PFSK-1 (cell line): Measurements from ENCODE around the gene INTS11.

ENCODE experiments used
- FOXP2 ChIP-seq: optimal IDR thresholded peaks from 2 replicates; pipeline ENCODE3; 2011; ENCODE audit warnings: borderline replicate concordance, control low read depth, inconsistent platforms; ENCODE audit not compliant: insufficient read depth; ENCODE audit errors: extremely low read length, extremely low read depth
- POLR2AphosphoS5 ChIP-seq: IDR thresholded peaks from 2 replicates; pipeline ENCODE4 v1.6.1; 2012; ENCODE audit warnings: low read depth, mild to moderate bottlenecking, control low read depth, low read length, moderate library complexity
- SIN3A ChIP-seq: IDR thresholded peaks from 2 replicates; pipeline ENCODE4 v1.6.1; 2012; ENCODE audit warnings: mild to moderate bottlenecking, low read length, moderate library complexity, borderline replicate concordance; ENCODE audit not compliant: insufficient read depth
- TAF1 ChIP-seq: IDR thresholded peaks from 2 replicates; pipeline ENCODE4 v1.6.1; 2012; ENCODE audit warnings: low read length, control low read depth, borderline replicate concordance; ENCODE audit not compliant: insufficient read depth
- TF ChIP-seq, protein P1 (sequence below), 2 experiments: IDR thresholded peaks; 2 replicates each; pipeline versions ENCODE4 v1.6.1 to v1.8.0; 2011 to 2012; ENCODE audit warnings: low read depth in 2 of 2, low read length in 2 of 2, control low read depth in 1 of 2, inconsistent platforms in 1 of 2, mild to moderate bottlenecking in 1 of 2, moderate library complexity in 1 of 2; ENCODE audit not compliant: insufficient read depth in 1 of 2

INTS11 gene

DNA sequence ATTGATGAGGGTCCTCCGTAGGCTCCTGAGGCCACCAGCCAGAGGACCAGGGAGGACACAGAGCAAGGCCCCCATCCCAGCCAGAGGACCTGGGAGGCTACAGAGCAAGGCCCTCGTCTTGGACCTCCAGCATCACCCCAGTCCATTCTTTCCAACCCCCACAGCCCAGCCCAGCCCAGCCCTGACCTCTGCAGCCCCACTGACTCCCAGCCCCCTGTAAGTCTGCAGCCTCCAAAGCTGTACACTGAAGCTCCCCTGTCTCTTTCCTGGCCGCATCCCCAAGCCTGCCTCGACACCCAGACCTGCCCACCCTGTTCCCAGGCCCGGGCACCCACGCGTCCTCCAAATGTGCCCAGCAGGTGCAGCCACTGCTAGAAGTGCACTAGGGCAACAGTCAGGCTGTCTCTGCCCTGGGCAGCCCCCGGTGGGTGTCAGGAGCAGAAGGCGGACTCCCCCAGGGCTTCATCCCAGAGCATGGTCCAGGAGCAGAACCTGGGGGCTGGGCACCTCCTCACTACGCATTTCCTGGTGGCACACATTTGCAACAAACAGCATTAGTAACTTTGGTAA lies 22.7 kb upstream of the INTS11 start:
- TF ChIP-seq, protein P1, sequence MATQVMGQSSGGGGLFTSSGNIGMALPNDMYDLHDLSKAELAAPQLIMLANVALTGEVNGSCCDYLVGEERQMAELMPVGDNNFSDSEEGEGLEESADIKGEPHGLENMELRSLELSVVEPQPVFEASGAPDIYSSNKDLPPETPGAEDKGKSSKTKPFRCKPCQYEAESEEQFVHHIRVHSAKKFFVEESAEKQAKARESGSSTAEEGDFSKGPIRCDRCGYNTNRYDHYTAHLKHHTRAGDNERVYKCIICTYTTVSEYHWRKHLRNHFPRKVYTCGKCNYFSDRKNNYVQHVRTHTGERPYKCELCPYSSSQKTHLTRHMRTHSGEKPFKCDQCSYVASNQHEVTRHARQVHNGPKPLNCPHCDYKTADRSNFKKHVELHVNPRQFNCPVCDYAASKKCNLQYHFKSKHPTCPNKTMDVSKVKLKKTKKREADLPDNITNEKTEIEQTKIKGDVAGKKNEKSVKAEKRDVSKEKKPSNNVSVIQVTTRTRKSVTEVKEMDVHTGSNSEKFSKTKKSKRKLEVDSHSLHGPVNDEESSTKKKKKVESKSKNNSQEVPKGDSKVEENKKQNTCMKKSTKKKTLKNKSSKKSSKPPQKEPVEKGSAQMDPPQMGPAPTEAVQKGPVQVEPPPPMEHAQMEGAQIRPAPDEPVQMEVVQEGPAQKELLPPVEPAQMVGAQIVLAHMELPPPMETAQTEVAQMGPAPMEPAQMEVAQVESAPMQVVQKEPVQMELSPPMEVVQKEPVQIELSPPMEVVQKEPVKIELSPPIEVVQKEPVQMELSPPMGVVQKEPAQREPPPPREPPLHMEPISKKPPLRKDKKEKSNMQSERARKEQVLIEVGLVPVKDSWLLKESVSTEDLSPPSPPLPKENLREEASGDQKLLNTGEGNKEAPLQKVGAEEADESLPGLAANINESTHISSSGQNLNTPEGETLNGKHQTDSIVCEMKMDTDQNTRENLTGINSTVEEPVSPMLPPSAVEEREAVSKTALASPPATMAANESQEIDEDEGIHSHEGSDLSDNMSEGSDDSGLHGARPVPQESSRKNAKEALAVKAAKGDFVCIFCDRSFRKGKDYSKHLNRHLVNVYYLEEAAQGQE (IDR thresholded peaks at IDR 0.05; ENCODE audit: insufficient read depth in 1 of 2, low read depth in 2 of 2, low read length in 2 of 2): no peak
- no peak for TF ChIP-seq POLR2AphosphoS5
- no peak for TF ChIP-seq TAF1
- TF ChIP-seq FOXP2: no peak
- TF ChIP-seq SIN3A: no peak

DNA sequence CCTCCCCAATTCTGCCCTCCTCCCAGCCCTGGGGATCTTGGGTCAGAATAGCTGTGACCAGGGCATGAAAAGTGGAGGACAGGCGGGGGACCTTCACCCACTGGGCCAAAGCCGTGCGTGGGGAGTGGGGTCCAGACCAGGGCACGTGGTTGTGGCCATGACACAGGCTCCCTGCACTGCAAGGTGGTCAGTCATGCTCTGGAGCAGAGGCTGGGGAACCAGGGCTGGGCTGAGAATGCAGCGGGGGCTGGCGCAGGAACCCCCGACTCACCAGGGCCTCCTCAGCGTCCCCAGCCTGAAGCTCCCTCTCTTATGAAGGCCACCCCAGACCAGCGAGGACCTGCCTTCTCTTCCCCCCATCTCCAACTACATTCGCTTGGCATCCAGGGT lies 22.0 kb upstream of the INTS11 start:
- TF ChIP-seq FOXP2 (no peak), TAF1 (no peak), POLR2AphosphoS5 (no peak), SIN3A (no peak)
- TF ChIP-seq, protein P1 (IDR thresholded peaks at IDR 0.05; ENCODE audit: insufficient read depth in 1 of 2, low read depth in 2 of 2, low read length in 2 of 2): no peak

DNA sequence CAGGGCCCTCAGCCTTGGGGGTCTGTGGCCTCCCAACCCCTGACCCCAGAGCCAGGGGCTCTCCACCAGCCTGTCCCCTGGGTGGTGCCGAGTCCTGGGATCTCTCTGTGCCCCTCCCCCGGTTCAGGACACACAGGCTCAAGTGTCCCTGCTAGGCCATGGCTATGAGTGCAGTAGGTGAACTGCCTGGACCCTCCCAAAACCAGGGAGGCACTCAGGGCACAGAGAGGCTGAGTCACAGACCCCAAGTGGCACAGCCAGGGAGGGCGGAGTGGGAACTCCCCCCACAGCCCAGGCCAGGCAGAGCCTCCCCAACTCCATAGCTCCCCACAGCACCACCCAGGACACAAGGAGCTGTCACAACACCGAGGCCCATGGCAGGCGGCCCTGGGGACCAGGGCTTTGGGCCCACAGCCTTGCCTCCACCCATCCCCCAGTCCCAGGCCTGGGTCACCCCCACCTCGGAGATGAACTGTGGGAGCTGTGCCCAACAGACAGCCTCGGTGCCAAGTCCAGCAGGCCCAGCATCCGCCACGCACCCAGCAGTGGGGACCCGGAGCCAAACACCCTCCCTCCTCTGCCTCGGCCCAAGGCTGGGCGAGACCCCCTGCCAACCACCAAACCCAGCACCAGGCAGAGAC lies 21.5 kb upstream of the INTS11 start:
- TF ChIP-seq SIN3A (no peak), POLR2AphosphoS5 (no peak), FOXP2 (no peak)

DNA sequence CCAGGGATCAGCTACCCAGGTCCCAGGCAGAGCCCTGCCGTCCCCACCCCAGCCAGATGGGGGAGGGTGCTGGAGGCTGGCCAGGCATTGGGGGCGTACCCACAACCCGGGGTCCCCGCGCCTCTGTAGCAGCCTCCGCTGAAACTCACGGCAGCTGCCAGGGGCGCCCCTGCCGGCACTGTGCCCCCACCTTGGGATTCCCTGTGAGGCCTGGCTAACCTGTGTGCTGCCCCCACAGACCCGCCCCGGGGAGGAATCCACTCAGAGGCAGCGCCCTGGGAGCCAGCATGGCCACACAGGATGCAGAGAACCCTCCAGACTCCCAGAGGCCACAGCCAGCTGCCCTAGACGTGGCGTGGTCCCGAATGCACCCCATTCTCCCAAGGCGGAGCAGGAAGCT lies 20.9 kb upstream of the INTS11 start:
- TF ChIP-seq, protein P1 (IDR thresholded peaks at IDR 0.05; ENCODE audit: insufficient read depth in 1 of 2, low read depth in 2 of 2, low read length in 2 of 2): no peak
- TF ChIP-seq FOXP2: no peak
- TF ChIP-seq POLR2AphosphoS5: no peak
- no peak for TF ChIP-seq SIN3A
- TF ChIP-seq TAF1: no peak

DNA sequence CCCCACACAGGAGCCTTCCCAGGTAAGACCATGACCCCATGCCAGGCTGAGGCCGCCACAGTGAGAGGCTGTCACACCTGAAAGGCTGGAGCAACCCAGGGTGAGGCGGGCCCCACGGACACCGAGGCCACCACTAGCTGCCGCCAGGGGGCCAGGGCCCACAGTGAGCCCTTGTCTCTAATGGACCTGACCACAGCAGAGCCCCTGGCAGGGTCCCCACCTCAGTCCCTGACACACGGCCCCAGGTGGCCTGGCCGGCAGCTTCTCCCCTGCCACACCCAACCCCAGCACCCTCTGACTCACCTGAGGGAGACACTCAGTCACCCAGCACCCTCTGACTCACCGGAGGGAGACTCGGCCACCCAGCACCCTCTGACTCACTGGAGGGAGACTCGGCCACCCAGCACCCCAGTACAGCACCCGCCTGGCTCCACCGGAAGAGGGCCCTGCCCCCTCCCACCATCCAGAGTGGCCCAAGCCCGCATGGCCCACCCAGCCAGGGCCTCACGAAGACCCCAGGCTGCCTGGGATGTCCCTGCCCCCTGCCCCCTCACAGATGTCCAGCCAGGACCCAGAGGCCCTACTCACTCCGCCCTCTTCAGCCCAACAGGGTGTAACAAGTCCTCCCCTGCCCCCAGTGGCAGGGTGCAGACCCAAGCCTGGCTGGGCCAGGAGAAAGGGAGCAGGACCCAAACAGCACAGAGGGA lies 20.3 kb upstream of the INTS11 start:
- TF ChIP-seq TAF1 (no peak), POLR2AphosphoS5 (no peak), FOXP2 (no peak), SIN3A (no peak)
- TF ChIP-seq, protein P1 (IDR thresholded peaks at IDR 0.05; ENCODE audit: insufficient read depth in 1 of 2, low read depth in 2 of 2, low read length in 2 of 2): no peak
